IMR-90 (cell line): ENCODE data around the gene SLC30A7. TPM values are rescaled to one million over a fixed set of nuclear protein-coding genes. Genes with fewer than 3 reads are reported as not detected.

Experiments
- ATAC-seq: fragments of 200-7000 bp; cut with Tn5 transposase; 2 replicates; pipeline ENCODE4 v1.9.1; 2020; ENCODE audit warnings: low read depth, mild to moderate bottlenecking, moderate library complexity
- BruUV-seq: library from RNA; stranded (reverse); fragments of 400-500 nt; replicated peaks from 2 replicates; lab custom pipeline; 2021; lab: Mats Ljungman, UMichigan
- CTCF ChIA-PET: fragments of 300-600 bp; formaldehyde crosslinking; extraction: SDS; loops from one replicate; lab custom pipeline; 2021; ENCODE audit warnings: antibody characterized with exemption; lab: Yijun Ruan, JAX
- POLR2A ChIA-PET: fragments of 300-600 bp; sonication (Branson Sonifier 250); formaldehyde crosslinking; loops from one replicate; lab custom pipeline; 2022; ENCODE audit warnings: antibody characterized with exemption; ENCODE audit not compliant: unreplicated experiment; lab: Charles Lee
- DNase-seq: peaks from one replicate; pipeline ENCODE4 v3.0.0; 2013
- H2AFZ ChIP-seq: replicated peaks from 2 replicates; pipeline ENCODE3; 2013; ENCODE audit warnings: low read length, mild to moderate bottlenecking; ENCODE audit not compliant: poor library complexity
- H2AK5ac ChIP-seq: 2 replicates; pipeline ENCODE4 v1.6.1; 2013; ENCODE audit warnings: low read depth, low read length, inconsistent platforms
- H2AK9ac ChIP-seq: replicated peaks from 2 replicates; pipeline ENCODE3; 2013; ENCODE audit warnings: mild to moderate bottlenecking, low read depth, low read length, moderate library complexity; ENCODE audit not compliant: poor library complexity
- H2BK120ac ChIP-seq: 2 replicates; pipeline ENCODE4 v1.6.1; 2013; ENCODE audit warnings: low read depth, low read length, inconsistent platforms
- H2BK15ac ChIP-seq: 3 replicates; pipeline ENCODE4 v1.6.1; 2013; ENCODE audit warnings: low read depth, low read length, inconsistent platforms
- H2BK20ac ChIP-seq: 2 replicates; pipeline ENCODE4 v1.6.1; 2013; ENCODE audit warnings: low read depth, mild to moderate bottlenecking, inconsistent platforms, low read length, moderate library complexity
- H2BK5ac ChIP-seq: 2 replicates; pipeline ENCODE4 v1.6.1; 2013; ENCODE audit warnings: mild to moderate bottlenecking, low read depth, low read length, inconsistent platforms; ENCODE audit not compliant: poor library complexity, severe bottlenecking
- H3K14ac ChIP-seq: replicated peaks from 2 replicates; pipeline ENCODE4 v1.6.1; 2013; ENCODE audit warnings: low read depth, low read length, inconsistent platforms
- H3K18ac ChIP-seq: 2 replicates; pipeline ENCODE4 v1.6.1; 2013; ENCODE audit warnings: low read depth, low read length, control low read depth
- H3K23ac ChIP-seq: 2 replicates; pipeline ENCODE4 v1.6.1; 2013; ENCODE audit warnings: low read depth, low read length, inconsistent platforms
- H3K27ac ChIP-seq: 2 replicates; pipeline ENCODE4 v1.5.1; 2013; ENCODE audit warnings: mild to moderate bottlenecking, control low read depth, low read length; ENCODE audit not compliant: insufficient read depth
- H3K27me3 ChIP-seq: 2 replicates; pipeline ENCODE4 v1.6.1; 2013; ENCODE audit warnings: low read length; ENCODE audit not compliant: control insufficient read depth, insufficient read depth
- H3K36me3 ChIP-seq: 2 replicates; pipeline ENCODE4 v1.6.1; 2013; ENCODE audit warnings: low read length, mixed read lengths; ENCODE audit not compliant: control insufficient read depth, insufficient read depth
- H3K4ac ChIP-seq: 2 replicates; pipeline ENCODE4 v1.6.1; 2013; ENCODE audit warnings: low read depth, low read length, inconsistent platforms
- H3K4me1 ChIP-seq: 2 replicates; pipeline ENCODE4 v1.6.1; 2013; ENCODE audit warnings: low read length, mixed read lengths; ENCODE audit not compliant: control insufficient read depth, insufficient read depth
- H3K4me2 ChIP-seq: 2 replicates; pipeline ENCODE4 v1.6.1; 2013; ENCODE audit warnings: low read depth, mild to moderate bottlenecking, control low read depth, low read length, moderate library complexity
- H3K4me3 ChIP-seq: 2 replicates; pipeline ENCODE4 v1.5.1; 2013; ENCODE audit warnings: low read depth, mild to moderate bottlenecking, control low read depth, low read length, moderate library complexity; ENCODE audit not compliant: insufficient read depth
- H3K56ac ChIP-seq: 2 replicates; pipeline ENCODE4 v1.6.1; 2013; ENCODE audit warnings: low read length, inconsistent platforms; ENCODE audit not compliant: insufficient read depth; ENCODE audit errors: extremely low read depth
- H3K79me1 ChIP-seq, 2 experiments: 2 replicates each; pipeline ENCODE4 v1.6.1; 2013; ENCODE audit warnings: low read length in 2 of 2, inconsistent platforms in 1 of 2, low read depth in 1 of 2
- H3K9ac ChIP-seq: 2 replicates; pipeline ENCODE4 v1.6.1; 2013; ENCODE audit warnings: low read depth, low read length, control low read depth
- H3K9me1 ChIP-seq: 2 replicates; pipeline ENCODE4 v1.6.1; 2013; ENCODE audit warnings: low read length, inconsistent platforms; ENCODE audit not compliant: insufficient read depth
- H3K9me3 ChIP-seq: 2 replicates; pipeline ENCODE4 v1.6.1; 2013; ENCODE audit warnings: low read length; ENCODE audit not compliant: control insufficient read depth, insufficient read depth
- H4K20me1 ChIP-seq: 2 replicates; pipeline ENCODE4 v1.6.1; 2013; ENCODE audit warnings: low read length, inconsistent platforms; ENCODE audit not compliant: insufficient read depth
- H4K5ac ChIP-seq: 2 replicates; pipeline ENCODE4 v1.6.1; 2013; ENCODE audit warnings: mild to moderate bottlenecking, low read depth, low read length, control low read depth
- H4K8ac ChIP-seq, 2 experiments: 2 replicates each; pipeline ENCODE4 v1.6.1; 2013; ENCODE audit warnings: low read depth in 2 of 2, low read length in 2 of 2, control low read depth in 1 of 2, inconsistent platforms in 1 of 2
- H4K91ac ChIP-seq: 2 replicates; pipeline ENCODE4 v1.6.1; 2013; ENCODE audit warnings: low read depth, low read length, inconsistent platforms; ENCODE audit not compliant: insufficient read depth
- CEBPB ChIP-seq: IDR thresholded peaks from 2 replicates; pipeline ENCODE4 v1.6.1; 2012; ENCODE audit warnings: low read depth, low read length, improper control_type of control experiment
- RCOR1 ChIP-seq: IDR thresholded peaks from 2 replicates; pipeline ENCODE4 v1.6.1; 2012; ENCODE audit warnings: mild to moderate bottlenecking, low read length, improper control_type of control experiment; ENCODE audit not compliant: insufficient replicate concordance
- WGBS, 2 experiments: methylation state at CpG; one replicate each; pipeline versions ENCODE4 v1.1.5 to v1.1.7; 2013; ENCODE audit warnings: missing lambda C conversion rate in 2 of 2; ENCODE audit not compliant: insufficient read length in 1 of 2; ENCODE audit errors: extremely low coverage in 2 of 2; 5-methylcytosine and 5-hydroxymethylcytosine counted together
- dilution Hi-C: fragments of 300-500 bp; cut with HindIII; formaldehyde crosslinking; loops from one replicate; pipeline ENCODE4 v1.14.3; 2018; ENCODE audit warnings: low sequenced_read_pairs; ENCODE audit not compliant: unreplicated experiment
- in situ Hi-C: fragments of 300-500 bp; cut with MboI; formaldehyde crosslinking; loops from 3 replicates; pipeline ENCODE4 v1.14.3; 2019; ENCODE audit warnings: low sequenced_read_pairs, inconsistent platforms, mixed read lengths
- intact Hi-C: fragments of 100-400 bp; cut with micrococcal nuclease; formaldehyde crosslinking; loops from 2 replicates; pipeline ENCODE4 v1.10.0; 2022
- polyA plus RNA-seq, 3 experiments: library from polyadenylated mRNA; depleted of rRNA; stranded (reverse); fragments of >200 nt; gene quantifications; 2 replicates each; pipeline ENCODE4 v1.2.3, GENCODE V29; 2012; ENCODE audit warnings: low replicate concordance in 1 of 3
- total RNA-seq: library from RNA; depleted of rRNA; stranded (reverse); fragments of >200 nt; gene quantifications from 2 replicates; pipeline ENCODE4 v1.2.3, GENCODE V29; 2012

Gene SLC30A7
- total and polyA plus RNA-seq, 2 of the 4 experiments (the other 2 are of a cell fraction): 8.4 to 60.2 TPM

GRCh38 chr1:100960098-100960497 lies 64.2 kb downstream of the SLC30A7 start:
- ChIA-PET POLR2A (no interaction called here), CTCF (no interaction called here)
- H4K5ac ChIP-seq: no peak overlapping the region
- DNase-seq: no peak
- no peaks in the 10 kb centered on the region for H4K20me1 ChIP-seq
- H3K79me1 ChIP-seq: peaks cover 5 to 15% of the 10 kb centered on the region in 2 experiments; a peak in 3 of 4 replicates
- H3K4me2 ChIP-seq: no peak overlapping the region
- no peak overlapping the region for H3K56ac ChIP-seq
- H3K14ac ChIP-seq: no peak overlapping the region
- in situ Hi-C loops (no loop called here), intact Hi-C loops (no loop called here), dilution Hi-C loops (no loop called here)
- H3K9ac ChIP-seq: no peak overlapping the region
- no peak overlapping the region for H2AK5ac ChIP-seq
- H2BK20ac ChIP-seq: no peak overlapping the region
- no TSS peak for BruUV-seq
- WGBS, 2 experiments: no CpG with 5 or more reads among the region's 1 CpG
- H3K4ac ChIP-seq: no peak overlapping the region
- peaks cover 5% of the 10 kb centered on the region for H3K9me1 ChIP-seq
- no peak overlapping the region for H3K23ac ChIP-seq
- TF ChIP-seq CEBPB (no peak), RCOR1 (no peak)
- H3K4me3 ChIP-seq: no peak overlapping the region
- H4K91ac ChIP-seq: no peak overlapping the region
- no peak overlapping the region for H2BK120ac ChIP-seq
- no peak overlapping the region for H3K18ac ChIP-seq
- H4K8ac ChIP-seq: no peak overlapping the region
- H2AFZ ChIP-seq: no peak overlapping the region
- ATAC-seq: no peak
- peaks cover 3% of the 10 kb centered on the region for H3K4me1 ChIP-seq
- no peak overlapping the region for H2BK15ac ChIP-seq
- no peaks in the 10 kb centered on the region for H3K9me3 ChIP-seq
- H2AK9ac ChIP-seq: no peak overlapping the region
- peaks cover 6% of the 10 kb centered on the region for H3K36me3 ChIP-seq
- H3K27ac ChIP-seq: no peak overlapping the region
- H3K27me3 ChIP-seq: no peaks in the 10 kb centered on the region
- H2BK5ac ChIP-seq: no peak overlapping the region
